BJ (cell line): ENCODE results near the gene INTS13. TPM values are rescaled to one million over a fixed set of nuclear protein-coding genes. Genes with fewer than 3 reads are reported as not detected.
A peak's percentile ranks its signal among the peaks of the same experiment; 100 is the strongest.
"Not testable (repeated sequence)": the region's sequence is repeated elsewhere in the genome, so short reads cannot be mapped to it uniquely, and the experiment has no call there.

Experiments used
- CTCF ChIA-PET: fragments of 350-600 bp; formaldehyde crosslinking; extraction: SDS; loops from one replicate; lab custom pipeline; 2021; ENCODE audit warnings: antibody characterized with exemption, inconsistent platforms; lab: Yijun Ruan, JAX
- POLR2A ChIA-PET: fragments of 300-600 bp; sonication (Branson Sonifier 250); formaldehyde crosslinking; extraction: SDS; loops from one replicate; lab custom pipeline; 2021; ENCODE audit warnings: antibody characterized with exemption; lab: Charles Lee
- DNase-seq: peaks from one replicate; pipeline ENCODE4 v3.0.0-alpha.2; 2011; ENCODE audit warnings: low read depth
- H3K27me3 ChIP-seq: 2 replicates; pipeline ENCODE4 v1.6.0; 2011; ENCODE audit warnings: low read length; ENCODE audit not compliant: control insufficient read depth, insufficient read depth
- H3K36me3 ChIP-seq: 2 replicates; pipeline ENCODE4 v1.5.1; 2011; ENCODE audit warnings: low read length; ENCODE audit not compliant: control insufficient read depth, insufficient read depth
- H3K4me3 ChIP-seq: 2 replicates; pipeline ENCODE4 v1.5.1; 2011; ENCODE audit warnings: low read depth, mild to moderate bottlenecking, control low read depth, low read length
- CTCF ChIP-seq: IDR thresholded peaks from 2 replicates; pipeline ENCODE4 v1.5.1; 2011; ENCODE audit warnings: low read depth, mild to moderate bottlenecking, control low read depth, inconsistent platforms, low read length, moderate library complexity; ENCODE audit not compliant: insufficient read depth
- polyA plus RNA-seq: library from polyadenylated mRNA; depleted of rRNA; stranded (reverse); fragments of >200 nt; gene quantifications from 2 replicates; pipeline ENCODE4 v1.2.3, GENCODE V29; 2011

The INTS13 gene
- polyA plus RNA-seq, 1 experiment: 11.4 TPM

GRCh38 chr12:26919216-26919555, 18.6 kb downstream of the INTS13 start:
- ChIA-PET CTCF (interaction anchor here (1.3 to 1.7 kb wide), 6 partner anchors 9 to 95 kb away, joined by 3 to 5 read pairs (median 4); partner anchors contain the start of gene TM7SF3), POLR2A (no interaction called here)
- peaks cover 1% of the 10 kb centered on the region; the same call in 1 of the 2 replicates for H3K36me3 ChIP-seq
- no peak overlapping the region for H3K4me3 ChIP-seq
- TF ChIP-seq CTCF: no peak
- H3K27me3 ChIP-seq: no peaks in the 10 kb centered on the region
- DNase-seq: no peak

- CTCF ChIA-PET: interaction anchor here (1.3 to 1.7 kb wide), 6 partner anchors 10 to 95 kb away, joined by 3 to 5 read pairs (median 4); partner anchors contain the start of gene TM7SF3
These were observed 19.2 kb downstream of the INTS13 start for GRCh38 chr12:26918321-26919215.

GRCh38 chr12:26906704-26907103, 31.1 kb downstream of the INTS13 start:
- no peak for TF ChIP-seq CTCF
- ChIA-PET CTCF (no interaction called here), POLR2A (no interaction called here)
- peaks cover 2% of the 10 kb centered on the region; the same call in 1 of the 2 replicates for H3K36me3 ChIP-seq
- H3K4me3 ChIP-seq: no peak overlapping the region
- no peak for DNase-seq
- no peaks in the 10 kb centered on the region for H3K27me3 ChIP-seq

More at GRCh38 chr12:26918321-26919215, 19.2 kb downstream of the INTS13 start:
- POLR2A ChIA-PET: no interaction called here
- no peaks in the 10 kb centered on the region for H3K27me3 ChIP-seq
- H3K36me3 ChIP-seq: peaks cover 1% of the 10 kb centered on the region; the same call in 1 of the 2 replicates
- no peak overlapping the region for H3K4me3 ChIP-seq
- peak; percentile 14 for DNase-seq
- TF ChIP-seq CTCF: peak; percentile 42

- no peaks in the 10 kb centered on the region for H3K27me3 ChIP-seq
- peaks cover 2% of the 10 kb centered on the region; the same call in 1 of the 2 replicates for H3K36me3 ChIP-seq
- no peak for TF ChIP-seq CTCF
- H3K4me3 ChIP-seq: no peak overlapping the region
- CTCF ChIA-PET: interaction anchor here (2.3 kb wide), 1 partner anchor 21 kb away, joined by 8 read pairs; no protein-coding TSS in a partner anchor
- POLR2A ChIA-PET: no interaction called here
- no peak for DNase-seq
These were observed 31.8 kb downstream of the INTS13 start for GRCh38 chr12:26906024-26906423.

- H3K4me3 ChIP-seq, POLR2A ChIA-PET, H3K27me3 ChIP-seq, DNase-seq, H3K36me3 ChIP-seq: not testable (repeated sequence)
- CTCF ChIA-PET: interaction anchor here (1.3 kb wide), 1 partner anchor 18 kb away, joined by 3 read pairs; no protein-coding TSS in a partner anchor
These were observed 34.4 kb downstream of the INTS13 start for GRCh38 chr12:26903396-26903795.
